SK-N-SH (cell line): ENCODE data around the gene GRM7.

Source experiments
- CTCF ChIP-seq: fragments of 200-600 bp; sonication (generic); IDR thresholded peaks from 2 replicates; pipeline ENCODE4 v1.6.1; 2017; ENCODE audit warnings: antibody characterized with exemption, mild to moderate bottlenecking, moderate library complexity
- MXI1 ChIP-seq: IDR thresholded peaks from 2 replicates; pipeline ENCODE4 v1.6.1; 2012; ENCODE audit warnings: mild to moderate bottlenecking, low read depth, low read length, improper control_type of control experiment
- NFIC ChIP-seq: IDR thresholded peaks from 2 replicates; pipeline ENCODE4 v1.4.0; 2012; ENCODE audit warnings: borderline replicate concordance
- NRF1 ChIP-seq: IDR thresholded peaks from 2 replicates; pipeline ENCODE4 v1.6.1; 2012; ENCODE audit warnings: low read depth, mild to moderate bottlenecking, low read length
- PBX3 ChIP-seq: IDR thresholded peaks from 2 replicates; pipeline ENCODE4; 2012
- POLR2AphosphoS5 ChIP-seq: IDR thresholded peaks from 2 replicates; pipeline ENCODE4 v1.6.1; 2012; ENCODE audit warnings: low read depth, low read length
- REST ChIP-seq: IDR thresholded peaks from 2 replicates; pipeline ENCODE4 v1.6.1; 2012; ENCODE audit warnings: mild to moderate bottlenecking, low read depth, low read length, moderate library complexity
- SIN3A ChIP-seq: IDR thresholded peaks from 2 replicates; pipeline ENCODE4 v1.6.1; 2012; ENCODE audit warnings: low read depth, mild to moderate bottlenecking, low read length, moderate library complexity, borderline replicate concordance
- TAF1 ChIP-seq: IDR thresholded peaks from 2 replicates; pipeline ENCODE4 v1.6.1; 2012; ENCODE audit warnings: low read depth, mild to moderate bottlenecking, low read length, moderate library complexity, borderline replicate concordance
- TEAD4 ChIP-seq: IDR thresholded peaks from 2 replicates; pipeline ENCODE4 v1.4.0; 2012; ENCODE audit warnings: mild to moderate bottlenecking, borderline replicate concordance; ENCODE audit not compliant: insufficient read depth
- YY1 ChIP-seq: IDR thresholded peaks from 2 replicates; pipeline ENCODE4 v1.4.0; 2012; ENCODE audit warnings: low read depth, mild to moderate bottlenecking

- TF ChIP-seq NFIC (no peak), SIN3A (no peak), CTCF (no peak), PBX3 (no peak), NRF1 (no peak), MXI1 (no peak), TAF1 (no peak), YY1 (no peak), REST (no peak), POLR2AphosphoS5 (no peak), TEAD4 (no peak)
These were observed 410.7 kb downstream of the GRM7 start for GRCh38 chr3:7271631-7272030.
